Measurements from ENCODE around the gene DTNBP1.

Gene DTNBP1

GRCh38 chr6:15595461-15596173 is 67.2 kb downstream of the DTNBP1 start:
- peaks cover 0 to 2% (median under 1%) of the 10 kb centered on the region in 5 donors for H3K36me3 ChIP-seq (ENCODE audit: control insufficient read depth in 5 of 5, insufficient read depth in 5 of 5, low read length in 5 of 5)
- peaks cover 0 to 7% (median 0%) of the 10 kb centered on the region in 5 donors for H3K4me1 ChIP-seq (ENCODE audit: control insufficient read depth in 5 of 5, insufficient read depth in 5 of 5, low read length in 5 of 5)
- no peak overlapping the region for H3K4me3 ChIP-seq (ENCODE audit: low read depth in 1 of 5, low read length in 5 of 5)
- no peaks in the 10 kb centered on the region for H3K27me3 ChIP-seq (ENCODE audit: control insufficient read depth in 5 of 5, insufficient read depth in 4 of 5, low read length in 5 of 5)
- no peak overlapping the region for H3K27ac ChIP-seq (ENCODE audit: low read depth, low read length)
- H3K9ac ChIP-seq (ENCODE audit: low read length in 5 of 5), result no peak overlapping the region
- H3K9me3 ChIP-seq (ENCODE audit: control insufficient read depth in 5 of 5, low read length in 5 of 5), result no peaks in the 10 kb centered on the region

- H3K4me3 ChIP-seq (ENCODE audit: low read depth in 1 of 5, low read length in 5 of 5), result no peak overlapping the region
- H3K27me3 ChIP-seq (ENCODE audit: control insufficient read depth in 5 of 5, insufficient read depth in 4 of 5, low read length in 5 of 5), result no peaks in the 10 kb centered on the region
- no peaks in the 10 kb centered on the region for H3K9me3 ChIP-seq (ENCODE audit: control insufficient read depth in 5 of 5, low read length in 5 of 5)
- H3K36me3 ChIP-seq (ENCODE audit: control insufficient read depth in 5 of 5, insufficient read depth in 5 of 5, low read length in 5 of 5), result no peaks in the 10 kb centered on the region
- no peak overlapping the region for H3K27ac ChIP-seq (ENCODE audit: low read depth, low read length)
- H3K9ac ChIP-seq (ENCODE audit: low read length in 5 of 5), result no peak overlapping the region
- peaks cover 0 to 7% (median 0%) of the 10 kb centered on the region in 5 donors for H3K4me1 ChIP-seq (ENCODE audit: control insufficient read depth in 5 of 5, insufficient read depth in 5 of 5, low read length in 5 of 5)
Measured at GRCh38 chr6:15594512-15595259, 68.1 kb downstream of the DTNBP1 start.

- no peak overlapping the region for H3K27ac ChIP-seq (ENCODE audit: low read depth, low read length)
- H3K9me3 ChIP-seq (ENCODE audit: control insufficient read depth in 5 of 5, low read length in 5 of 5), result no peaks in the 10 kb centered on the region
- no peaks in the 10 kb centered on the region for H3K27me3 ChIP-seq (ENCODE audit: control insufficient read depth in 5 of 5, insufficient read depth in 4 of 5, low read length in 5 of 5)
- peaks cover 0 to 7% (median 0%) of the 10 kb centered on the region in 5 donors for H3K4me1 ChIP-seq (ENCODE audit: control insufficient read depth in 5 of 5, insufficient read depth in 5 of 5, low read length in 5 of 5)
- H3K36me3 ChIP-seq (ENCODE audit: control insufficient read depth in 5 of 5, insufficient read depth in 5 of 5, low read length in 5 of 5), result no peaks in the 10 kb centered on the region
- no peak overlapping the region for H3K9ac ChIP-seq (ENCODE audit: low read length in 5 of 5)
- no peak overlapping the region for H3K4me3 ChIP-seq (ENCODE audit: low read depth in 1 of 5, low read length in 5 of 5)
Measured at GRCh38 chr6:15593798-15594197, 69.0 kb downstream of the DTNBP1 start.

GRCh38 chr6:15592610-15593009 is 70.2 kb downstream of the DTNBP1 start:
- H3K36me3 ChIP-seq (ENCODE audit: control insufficient read depth in 5 of 5, insufficient read depth in 5 of 5, low read length in 5 of 5), result no peaks in the 10 kb centered on the region
- H3K4me3 ChIP-seq (ENCODE audit: low read depth in 1 of 5, low read length in 5 of 5), result no peak overlapping the region
- no peaks in the 10 kb centered on the region for H3K9me3 ChIP-seq (ENCODE audit: control insufficient read depth in 5 of 5, low read length in 5 of 5)
- peaks cover 0 to 7% (median 0%) of the 10 kb centered on the region in 5 donors for H3K4me1 ChIP-seq (ENCODE audit: control insufficient read depth in 5 of 5, insufficient read depth in 5 of 5, low read length in 5 of 5)
- no peaks in the 10 kb centered on the region for H3K27me3 ChIP-seq (ENCODE audit: control insufficient read depth in 5 of 5, insufficient read depth in 4 of 5, low read length in 5 of 5)
- no peak overlapping the region for H3K27ac ChIP-seq (ENCODE audit: low read depth, low read length)
- no peak overlapping the region for H3K9ac ChIP-seq (ENCODE audit: low read length in 5 of 5)

DNA sequence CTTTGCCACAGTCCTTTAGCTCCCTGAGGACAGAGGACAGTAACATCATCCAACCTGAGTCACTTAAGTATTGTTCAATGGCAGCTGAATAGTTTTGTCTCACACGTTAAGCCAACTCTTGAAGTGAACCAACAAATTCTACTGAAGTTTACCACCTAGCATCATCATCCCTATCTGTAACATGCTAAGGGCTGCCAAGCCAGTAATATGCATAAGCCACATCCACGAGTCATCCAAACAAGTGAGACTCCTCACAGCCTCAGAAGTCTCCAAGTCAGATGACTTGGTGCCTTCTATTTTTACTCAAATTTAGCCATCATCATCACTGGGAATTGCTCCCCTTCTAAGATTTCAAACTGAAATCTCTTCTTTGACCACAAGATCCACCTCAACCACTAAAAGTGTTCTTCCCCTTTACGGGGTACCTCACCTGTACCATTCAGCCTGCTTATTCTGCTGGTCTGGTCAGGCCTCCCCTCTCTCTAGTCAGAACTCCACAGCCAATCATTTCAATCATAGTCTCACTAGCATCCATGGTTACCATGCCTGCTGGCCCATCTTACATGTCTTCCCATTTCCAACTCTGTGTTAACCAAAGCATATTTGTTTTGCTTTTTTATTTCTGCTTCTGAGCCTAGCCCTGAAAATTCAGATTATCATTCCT is 73.7 kb downstream of the DTNBP1 start:
- Histone ChIP-seq H3K9me3 (ENCODE audit: control insufficient read depth in 5 of 5, low read length in 5 of 5) (no peaks in the 10 kb centered on the region), H3K27me3 (ENCODE audit: control insufficient read depth in 5 of 5, insufficient read depth in 4 of 5, low read length in 5 of 5) (no peaks in the 10 kb centered on the region), H3K4me3 (ENCODE audit: low read depth in 1 of 5, low read length in 5 of 5) (no peak overlapping the region), H3K4me1 (ENCODE audit: control insufficient read depth in 5 of 5, insufficient read depth in 5 of 5, low read length in 5 of 5) (no peaks in the 10 kb centered on the region), H3K27ac (ENCODE audit: low read depth, low read length) (no peak overlapping the region), H3K9ac (ENCODE audit: low read length in 5 of 5) (no peak overlapping the region), H3K36me3 (ENCODE audit: control insufficient read depth in 5 of 5, insufficient read depth in 5 of 5, low read length in 5 of 5) (no peaks in the 10 kb centered on the region)

DNA sequence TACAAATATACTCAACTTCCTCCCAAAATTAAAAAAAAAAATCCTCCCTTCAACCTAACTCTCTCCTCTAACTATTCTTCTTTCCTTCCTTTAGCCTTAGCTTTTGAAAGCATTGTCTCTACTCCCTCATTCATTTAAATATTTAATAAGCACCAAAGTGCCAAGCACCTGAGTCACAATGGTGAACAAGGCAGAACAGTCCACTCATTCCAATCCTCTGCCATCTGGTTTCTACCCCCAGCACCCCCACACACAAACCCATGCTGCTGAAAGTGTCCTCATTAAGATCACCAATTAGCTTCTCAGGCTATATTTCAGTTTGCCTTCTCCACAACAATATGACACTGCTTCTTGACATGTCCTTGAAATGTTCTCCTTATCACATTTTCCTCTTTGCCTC is 76.3 kb downstream of the DTNBP1 start:
- Histone ChIP-seq H3K9ac (ENCODE audit: low read length in 5 of 5) (no peak overlapping the region), H3K27me3 (ENCODE audit: control insufficient read depth in 5 of 5, insufficient read depth in 4 of 5, low read length in 5 of 5) (no peaks in the 10 kb centered on the region), H3K9me3 (ENCODE audit: control insufficient read depth in 5 of 5, low read length in 5 of 5) (no peaks in the 10 kb centered on the region), H3K36me3 (ENCODE audit: control insufficient read depth in 5 of 5, insufficient read depth in 5 of 5, low read length in 5 of 5) (no peaks in the 10 kb centered on the region), H3K27ac (ENCODE audit: low read depth, low read length) (no peak overlapping the region), H3K4me3 (ENCODE audit: low read depth in 1 of 5, low read length in 5 of 5) (no peak overlapping the region), H3K4me1 (ENCODE audit: control insufficient read depth in 5 of 5, insufficient read depth in 5 of 5, low read length in 5 of 5) (no peaks in the 10 kb centered on the region)

- no peak overlapping the region for H3K27ac ChIP-seq (ENCODE audit: low read depth, low read length)
- no peak overlapping the region for H3K4me3 ChIP-seq (ENCODE audit: low read depth in 1 of 5, low read length in 5 of 5)
- H3K9ac ChIP-seq (ENCODE audit: low read length in 5 of 5), result no peak overlapping the region
- H3K27me3 ChIP-seq (ENCODE audit: control insufficient read depth in 5 of 5, insufficient read depth in 4 of 5, low read length in 5 of 5), result no peaks in the 10 kb centered on the region
- no peaks in the 10 kb centered on the region for H3K36me3 ChIP-seq (ENCODE audit: control insufficient read depth in 5 of 5, insufficient read depth in 5 of 5, low read length in 5 of 5)
- H3K9me3 ChIP-seq (ENCODE audit: control insufficient read depth in 5 of 5, low read length in 5 of 5), result no peaks in the 10 kb centered on the region
- no peaks in the 10 kb centered on the region for H3K4me1 ChIP-seq (ENCODE audit: control insufficient read depth in 5 of 5, insufficient read depth in 5 of 5, low read length in 5 of 5)
Measured at GRCh38 chr6:15585760-15586214, 77.0 kb downstream of the DTNBP1 start.

- peaks cover 0 to 3% (median 0%) of the 10 kb centered on the region in 5 donors for H3K36me3 ChIP-seq (ENCODE audit: control insufficient read depth in 5 of 5, insufficient read depth in 5 of 5, low read length in 5 of 5)
- no peaks in the 10 kb centered on the region for H3K9me3 ChIP-seq (ENCODE audit: control insufficient read depth in 5 of 5, low read length in 5 of 5)
- H3K4me3 ChIP-seq (ENCODE audit: low read depth in 1 of 5, low read length in 5 of 5), result no peak overlapping the region
- H3K27me3 ChIP-seq (ENCODE audit: control insufficient read depth in 5 of 5, insufficient read depth in 4 of 5, low read length in 5 of 5), result no peaks in the 10 kb centered on the region
- H3K4me1 ChIP-seq (ENCODE audit: control insufficient read depth in 5 of 5, insufficient read depth in 5 of 5, low read length in 5 of 5), result no peaks in the 10 kb centered on the region
- no peak overlapping the region for H3K27ac ChIP-seq (ENCODE audit: low read depth, low read length)
- H3K9ac ChIP-seq (ENCODE audit: low read length in 5 of 5), result no peak overlapping the region
Measured at GRCh38 chr6:15582499-15582898, 80.3 kb downstream of the DTNBP1 start.

- Histone ChIP-seq H3K36me3 (ENCODE audit: control insufficient read depth in 5 of 5, insufficient read depth in 5 of 5, low read length in 5 of 5) (peaks cover 0 to 3% (median 0%) of the 10 kb centered on the region in 5 donors), H3K27me3 (ENCODE audit: control insufficient read depth in 5 of 5, insufficient read depth in 4 of 5, low read length in 5 of 5) (no peaks in the 10 kb centered on the region), H3K27ac (ENCODE audit: low read depth, low read length) (no peak overlapping the region), H3K4me3 (ENCODE audit: low read depth in 1 of 5, low read length in 5 of 5) (no peak overlapping the region), H3K9me3 (ENCODE audit: control insufficient read depth in 5 of 5, low read length in 5 of 5) (no peaks in the 10 kb centered on the region), H3K9ac (ENCODE audit: low read length in 5 of 5) (no peak overlapping the region), H3K4me1 (ENCODE audit: control insufficient read depth in 5 of 5, insufficient read depth in 5 of 5, low read length in 5 of 5) (no peaks in the 10 kb centered on the region)
Measured at GRCh38 chr6:15581751-15582150, 81.1 kb downstream of the DTNBP1 start.

- Histone ChIP-seq H3K4me1 (ENCODE audit: control insufficient read depth in 5 of 5, insufficient read depth in 5 of 5, low read length in 5 of 5) (no peaks in the 10 kb centered on the region), H3K36me3 (ENCODE audit: control insufficient read depth in 5 of 5, insufficient read depth in 5 of 5, low read length in 5 of 5) (peaks cover 0 to 3% (median 0%) of the 10 kb centered on the region in 5 donors), H3K9me3 (ENCODE audit: control insufficient read depth in 5 of 5, low read length in 5 of 5) (no peaks in the 10 kb centered on the region), H3K9ac (ENCODE audit: low read length in 5 of 5) (no peak overlapping the region), H3K27ac (ENCODE audit: low read depth, low read length) (no peak overlapping the region), H3K4me3 (ENCODE audit: low read depth in 1 of 5, low read length in 5 of 5) (no peak overlapping the region), H3K27me3 (ENCODE audit: control insufficient read depth in 5 of 5, insufficient read depth in 4 of 5, low read length in 5 of 5) (no peaks in the 10 kb centered on the region)
Measured at GRCh38 chr6:15580326-15580725, 82.5 kb downstream of the DTNBP1 start.
